HG03066 (cell line): ENCODE data around the gene JUND.

Experiments used
- ATAC-seq: cut with Tn5 transposase; IDR thresholded peaks from one replicate; pipeline ENCODE4 v1.9.1; 2021; ENCODE audit warnings: low read depth; ENCODE audit not compliant: unreplicated experiment

The JUND gene

DNA sequence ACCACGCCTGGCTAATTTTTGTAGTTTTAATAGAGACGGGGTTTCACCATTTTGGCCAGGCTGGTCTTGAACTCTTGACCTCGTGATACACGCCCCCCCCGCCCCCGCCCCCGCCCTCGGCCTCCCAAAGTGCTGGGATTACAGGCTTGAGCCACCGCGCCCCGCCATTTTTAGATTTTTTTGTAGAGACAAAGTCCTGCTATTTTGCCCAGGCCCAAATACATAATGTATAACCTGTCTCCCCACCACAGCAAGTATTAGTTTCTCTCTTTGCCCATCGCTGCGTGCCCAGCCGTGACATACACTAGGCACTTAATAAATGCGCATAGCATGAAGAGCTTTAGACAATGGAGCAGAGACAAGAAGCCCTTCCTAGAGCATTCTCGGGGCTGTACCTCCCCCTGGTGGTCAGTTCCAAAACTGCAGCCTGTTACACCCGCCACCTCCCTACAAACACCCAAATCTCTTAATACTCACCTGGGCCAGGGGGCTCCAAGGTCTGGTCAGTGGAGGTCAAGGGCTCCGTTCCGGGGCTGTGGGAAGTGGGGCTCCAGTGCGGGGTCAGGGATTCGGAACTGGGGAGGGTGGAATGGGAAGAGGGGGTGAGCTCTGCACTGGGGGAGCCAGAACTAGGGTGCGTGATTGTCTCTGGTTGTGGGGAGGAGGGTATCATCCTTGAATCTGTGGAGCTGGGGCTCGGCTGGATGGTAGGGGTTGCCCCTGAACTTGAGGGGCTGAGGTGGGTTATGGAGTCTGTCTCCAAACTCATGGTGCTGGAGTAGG, 29.6 kb downstream of the JUND start:
- no peak for ATAC-seq

DNA sequence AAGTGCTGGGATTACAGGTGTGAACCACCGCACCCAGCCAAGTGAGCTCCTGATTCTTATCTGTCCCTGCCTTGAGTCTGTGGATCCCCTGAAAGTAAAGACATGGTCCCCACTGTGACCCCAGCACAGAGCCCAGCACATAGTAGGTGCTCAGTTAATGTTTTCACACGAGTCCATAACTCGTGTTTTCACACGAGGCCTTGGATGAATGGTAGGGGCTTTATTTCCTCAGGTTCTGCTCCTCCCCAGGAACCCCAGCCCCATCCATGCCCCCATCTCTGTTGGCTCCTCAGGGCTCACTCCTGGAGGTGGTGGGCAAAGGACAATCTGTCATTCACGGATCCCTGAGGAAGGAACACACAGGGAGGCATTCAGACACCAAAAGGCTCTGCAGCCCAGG, 31.6 kb downstream of the JUND start:
- no peak for ATAC-seq

DNA sequence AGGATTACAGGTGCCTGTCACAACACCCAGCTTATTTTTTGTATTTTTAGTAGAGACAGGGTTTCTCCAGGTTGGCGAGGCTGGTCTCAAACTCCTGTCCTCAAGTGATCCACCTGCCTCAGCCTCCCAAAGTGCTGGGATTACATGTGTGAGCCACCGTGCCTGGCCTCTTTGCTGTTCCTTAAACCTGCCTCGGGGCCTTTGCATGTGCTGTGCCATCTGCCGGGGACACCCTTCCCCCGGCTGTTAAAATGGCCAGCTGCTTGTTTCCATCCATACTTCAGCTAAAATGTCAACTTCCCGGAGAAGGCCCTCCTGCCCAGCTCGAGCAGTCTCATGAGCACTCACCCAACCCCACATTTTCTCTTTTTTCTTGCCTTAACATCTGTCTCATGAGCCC, 36.1 kb downstream of the JUND start:
- ATAC-seq: no peak

- no peak for ATAC-seq
Measured at GRCh38 chr19:18239303-18239702, 42.1 kb downstream of the JUND start.

GRCh38 chr19:18234194-18234593, 47.2 kb downstream of the JUND start:
- ATAC-seq: no peak

DNA sequence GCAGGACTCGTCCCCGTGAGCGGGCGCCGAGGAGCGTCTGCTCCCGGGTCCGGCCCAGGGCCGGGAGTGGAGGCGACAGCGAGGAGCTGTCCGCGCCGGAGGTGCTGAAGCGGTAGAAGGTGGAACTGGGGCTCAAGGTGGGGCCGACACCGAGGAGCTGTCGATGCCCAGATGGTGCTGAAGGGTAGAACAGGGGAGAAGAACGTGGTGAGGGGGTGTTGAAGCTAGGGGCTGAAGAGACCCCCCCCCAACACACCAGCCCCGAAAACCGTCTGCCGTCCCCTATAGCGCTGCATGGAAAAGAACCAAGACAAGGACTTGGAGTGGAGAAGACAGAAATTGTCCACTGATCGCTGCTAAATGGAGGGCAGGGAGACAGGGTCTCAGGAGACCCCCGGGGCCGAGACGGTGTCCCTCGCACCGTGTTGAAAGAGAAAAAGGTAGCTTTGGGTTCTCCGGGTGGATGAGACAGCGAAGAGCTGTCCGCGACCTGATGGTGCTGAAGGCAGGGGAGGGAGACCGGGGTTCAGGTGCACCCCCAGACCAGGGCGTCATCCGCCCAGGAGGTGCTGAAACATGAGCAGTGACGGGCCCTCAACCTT, 48.1 kb downstream of the JUND start:
- no peak for ATAC-seq

- no peak for ATAC-seq
Measured at GRCh38 chr19:18232540-18233223, 48.7 kb downstream of the JUND start.

- no peak for ATAC-seq
Measured at GRCh38 chr19:18231775-18232174, 49.6 kb downstream of the JUND start.

DNA sequence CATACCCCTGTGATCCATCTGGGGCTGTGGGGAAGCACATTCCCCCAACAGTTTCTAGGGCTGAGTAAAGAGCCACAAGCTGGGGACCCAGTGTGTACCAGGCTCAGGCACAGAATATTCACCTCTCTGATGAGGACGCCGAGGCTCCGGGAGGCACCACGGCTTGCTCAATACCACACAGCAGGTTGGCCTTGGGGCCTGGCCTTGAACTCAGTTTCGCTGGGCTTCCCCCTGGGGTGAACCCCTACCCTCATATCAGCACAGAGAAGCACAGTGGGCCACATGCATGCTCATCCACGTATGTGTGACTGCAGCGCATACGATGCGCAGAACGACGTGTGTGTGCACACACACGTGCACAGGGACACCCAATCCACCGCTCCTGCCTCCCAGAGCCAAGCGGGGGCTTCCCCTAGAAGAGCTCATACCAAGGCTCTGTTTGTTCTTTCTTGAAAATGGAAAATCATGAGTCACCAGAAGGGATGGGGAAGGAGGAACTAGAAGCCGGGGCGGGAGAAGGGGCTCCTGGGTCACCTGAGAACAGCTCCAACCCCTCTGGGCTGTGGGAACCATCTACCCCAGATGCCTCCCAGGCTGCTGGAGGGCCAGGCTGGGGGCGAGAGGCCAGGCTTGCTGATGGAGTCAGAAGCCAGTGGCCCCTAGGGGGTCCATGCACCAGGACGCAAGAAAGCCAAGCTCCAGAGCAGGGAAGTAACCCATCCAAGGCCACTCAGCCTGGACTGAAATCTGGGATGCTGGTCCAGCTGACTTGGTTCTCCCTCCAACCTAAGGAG, 50.3 kb downstream of the JUND start:
- no peak for ATAC-seq

DNA sequence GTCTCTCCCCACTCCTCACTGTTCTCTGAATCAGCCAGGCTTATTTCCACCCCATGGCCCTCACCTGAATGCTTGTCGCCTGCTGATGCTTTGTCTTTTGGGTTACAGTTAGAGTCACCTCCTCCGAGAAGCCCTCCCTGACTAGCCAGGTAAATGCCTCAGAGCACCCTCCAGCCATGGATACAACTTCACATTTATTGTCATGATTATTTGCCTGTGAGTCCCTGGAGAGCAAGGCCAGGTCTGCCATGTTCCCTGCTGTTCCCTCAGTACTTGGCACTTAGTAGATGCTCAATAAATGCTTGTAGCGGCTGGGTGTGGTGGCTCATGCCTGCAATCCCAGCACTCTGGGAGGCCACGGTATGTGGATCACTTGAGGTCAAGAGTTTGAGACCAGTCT, 51.5 kb downstream of the JUND start:
- ATAC-seq: no peak
